ENCODE measurements around the gene EFCAB6.

The EFCAB6 gene

GRCh38 chr22:43624144-43624998 lies 187.7 kb downstream of the EFCAB6 start:
- Histone ChIP-seq H3K4me1 (ENCODE audit: control insufficient read depth in 2 of 2, insufficient read depth in 1 of 2, low read depth in 1 of 2, low read length in 2 of 2) (peaks cover 0 to 2% of the 10 kb centered on the region in 2 donors), H3K9ac (ENCODE audit: low read depth, low read length, poor library complexity) (no peak overlapping the region), H3K4me2 (ENCODE audit: insufficient read depth, low read length, poor library complexity, severe bottlenecking) (no peak overlapping the region), H3K23ac (ENCODE audit: low read depth, low read length, poor library complexity) (no peak overlapping the region), H3K18ac (ENCODE audit: low read length) (peak overlapping the region; percentile 9), H3K9me3 (replicated peaks in 1 of 2; ENCODE audit: control insufficient read depth in 2 of 2, insufficient read depth in 1 of 2, low read depth in 1 of 2, low read length in 2 of 2) (no peaks in the 10 kb centered on the region), H3K36me3 (replicated peaks in 1 of 2; ENCODE audit: control insufficient read depth in 2 of 2, insufficient read depth in 2 of 2, low read length in 2 of 2) (no peaks in the 10 kb centered on the region), H3K79me1 (ENCODE audit: low read depth, low read length) (no peaks in the 10 kb centered on the region), H4K8ac (ENCODE audit: low read depth, low read length) (no peak overlapping the region), H3K27ac (replicated peaks; ENCODE audit: low read length) (no peak overlapping the region), H3K14ac (ENCODE audit: low read length) (no peak overlapping the region), H3K4me3 (ENCODE audit: low read length in 2 of 2) (no peak overlapping the region), H3K4ac (ENCODE audit: low read length) (no peak overlapping the region), H2BK5ac (ENCODE audit: low read length) (no peak overlapping the region), H2BK15ac (ENCODE audit: low read length) (no peak overlapping the region), H4K91ac (ENCODE audit: low read depth, low read length, poor library complexity) (no peak overlapping the region), H2BK12ac (ENCODE audit: low read length) (no peak overlapping the region), H2AFZ (ENCODE audit: low read length) (no peak overlapping the region), H2BK120ac (ENCODE audit: low read depth, low read length) (no peak overlapping the region), H2AK5ac (ENCODE audit: low read depth, low read length) (no peak overlapping the region), H3K27me3 (ENCODE audit: control insufficient read depth in 3 of 3, insufficient read depth in 3 of 3, low read depth in 1 of 3, low read length in 3 of 3) (no peaks in the 10 kb centered on the region)
- DNase-seq (ENCODE audit: low spot score) = no peak
- no CpG with 5 or more reads among the region's 15 CpGs for WGBS, 2 donors (ENCODE audit: extremely low coverage in 2 of 2, insufficient read length in 2 of 2, insufficient replicate concordance in 1 of 2)

- Histone ChIP-seq H3K36me3 (replicated peaks in 1 of 2; ENCODE audit: control insufficient read depth in 2 of 2, insufficient read depth in 2 of 2, low read length in 2 of 2) (no peaks in the 10 kb centered on the region), H3K9ac (ENCODE audit: low read depth, low read length, poor library complexity) (no peak overlapping the region), H3K4ac (ENCODE audit: low read length) (no peak overlapping the region), H3K27ac (replicated peaks; ENCODE audit: low read length) (no peak overlapping the region), H3K14ac (ENCODE audit: low read length) (no peak overlapping the region), H4K8ac (ENCODE audit: low read depth, low read length) (no peak overlapping the region), H3K27me3 (ENCODE audit: control insufficient read depth in 3 of 3, insufficient read depth in 3 of 3, low read depth in 1 of 3, low read length in 3 of 3) (no peaks in the 10 kb centered on the region), H3K23ac (ENCODE audit: low read depth, low read length, poor library complexity) (no peak overlapping the region), H3K9me3 (replicated peaks in 1 of 2; ENCODE audit: control insufficient read depth in 2 of 2, insufficient read depth in 1 of 2, low read depth in 1 of 2, low read length in 2 of 2) (no peaks in the 10 kb centered on the region), H2AFZ (ENCODE audit: low read length) (no peak overlapping the region), H2BK120ac (ENCODE audit: low read depth, low read length) (no peak overlapping the region), H2BK15ac (ENCODE audit: low read length) (no peak overlapping the region), H2BK12ac (ENCODE audit: low read length) (no peak overlapping the region), H3K79me1 (ENCODE audit: low read depth, low read length) (no peaks in the 10 kb centered on the region), H3K4me2 (ENCODE audit: insufficient read depth, low read length, poor library complexity, severe bottlenecking) (no peak overlapping the region), H2BK5ac (ENCODE audit: low read length) (no peak overlapping the region), H2AK5ac (ENCODE audit: low read depth, low read length) (no peak overlapping the region), H3K4me1 (ENCODE audit: control insufficient read depth in 2 of 2, insufficient read depth in 1 of 2, low read depth in 1 of 2, low read length in 2 of 2) (peaks cover 0 to 2% of the 10 kb centered on the region in 2 donors), H3K18ac (ENCODE audit: low read length) (no peak overlapping the region), H3K4me3 (ENCODE audit: low read length in 2 of 2) (no peak overlapping the region), H4K91ac (ENCODE audit: low read depth, low read length, poor library complexity) (no peak overlapping the region)
- DNase-seq (ENCODE audit: low spot score) = no peak
- WGBS, 2 donors (ENCODE audit: extremely low coverage in 2 of 2, insufficient read length in 2 of 2, insufficient replicate concordance in 1 of 2) = no CpG with 5 or more reads among the region's 4 CpGs
Measured at GRCh38 chr22:43622886-43623285, 189.2 kb downstream of the EFCAB6 start.

GRCh38 chr22:43620197-43620596 lies 191.9 kb downstream of the EFCAB6 start:
- WGBS, 2 donors (ENCODE audit: extremely low coverage in 2 of 2, insufficient read length in 2 of 2, insufficient replicate concordance in 1 of 2) = no CpG with 5 or more reads among the region's 3 CpGs
- H3K14ac ChIP-seq (ENCODE audit: low read length) = no peak overlapping the region
- no peaks in the 10 kb centered on the region for H3K4me1 ChIP-seq (ENCODE audit: control insufficient read depth in 2 of 2, insufficient read depth in 1 of 2, low read depth in 1 of 2, low read length in 2 of 2)
- no peak overlapping the region for H4K8ac ChIP-seq (ENCODE audit: low read depth, low read length)
- H3K9ac ChIP-seq (ENCODE audit: low read depth, low read length, poor library complexity) = no peak overlapping the region
- no peak overlapping the region for H2BK120ac ChIP-seq (ENCODE audit: low read depth, low read length)
- H3K27me3 ChIP-seq (ENCODE audit: control insufficient read depth in 3 of 3, insufficient read depth in 3 of 3, low read depth in 1 of 3, low read length in 3 of 3) = no peaks in the 10 kb centered on the region
- no peak overlapping the region for H3K23ac ChIP-seq (ENCODE audit: low read depth, low read length, poor library complexity)
- no peak overlapping the region for H3K4me2 ChIP-seq (ENCODE audit: insufficient read depth, low read length, poor library complexity, severe bottlenecking)
- H2BK5ac ChIP-seq (ENCODE audit: low read length) = no peak overlapping the region
- H2BK12ac ChIP-seq (ENCODE audit: low read length) = no peak overlapping the region
- H3K18ac ChIP-seq (ENCODE audit: low read length) = no peak overlapping the region
- no peak overlapping the region for H2BK15ac ChIP-seq (ENCODE audit: low read length)
- no peak overlapping the region for H2AK5ac ChIP-seq (ENCODE audit: low read depth, low read length)
- H3K36me3 ChIP-seq (replicated peaks in 1 of 2; ENCODE audit: control insufficient read depth in 2 of 2, insufficient read depth in 2 of 2, low read length in 2 of 2) = no peaks in the 10 kb centered on the region
- H3K9me3 ChIP-seq (replicated peaks in 1 of 2; ENCODE audit: control insufficient read depth in 2 of 2, insufficient read depth in 1 of 2, low read depth in 1 of 2, low read length in 2 of 2) = no peaks in the 10 kb centered on the region
- DNase-seq (ENCODE audit: low spot score) = no peak
- H3K4ac ChIP-seq (ENCODE audit: low read length) = no peak overlapping the region
- H3K27ac ChIP-seq (replicated peaks; ENCODE audit: low read length) = no peak overlapping the region
- no peaks in the 10 kb centered on the region for H3K79me1 ChIP-seq (ENCODE audit: low read depth, low read length)
- no peak overlapping the region for H3K4me3 ChIP-seq (ENCODE audit: low read length in 2 of 2)
- H4K91ac ChIP-seq (ENCODE audit: low read depth, low read length, poor library complexity) = no peak overlapping the region
- H2AFZ ChIP-seq (ENCODE audit: low read length) = no peak overlapping the region

- Histone ChIP-seq H3K4me1 (ENCODE audit: control insufficient read depth in 2 of 2, insufficient read depth in 1 of 2, low read depth in 1 of 2, low read length in 2 of 2) (no peaks in the 10 kb centered on the region), H2BK12ac (ENCODE audit: low read length) (no peak overlapping the region), H3K23ac (ENCODE audit: low read depth, low read length, poor library complexity) (no peak overlapping the region), H3K9me3 (replicated peaks in 1 of 2; ENCODE audit: control insufficient read depth in 2 of 2, insufficient read depth in 1 of 2, low read depth in 1 of 2, low read length in 2 of 2) (no peaks in the 10 kb centered on the region), H3K36me3 (replicated peaks in 1 of 2; ENCODE audit: control insufficient read depth in 2 of 2, insufficient read depth in 2 of 2, low read length in 2 of 2) (no peaks in the 10 kb centered on the region), H3K4me2 (ENCODE audit: insufficient read depth, low read length, poor library complexity, severe bottlenecking) (no peak overlapping the region), H3K9ac (ENCODE audit: low read depth, low read length, poor library complexity) (no peak overlapping the region), H3K4me3 (ENCODE audit: low read length in 2 of 2) (no peak overlapping the region), H2BK120ac (ENCODE audit: low read depth, low read length) (no peak overlapping the region), H2BK5ac (ENCODE audit: low read length) (no peak overlapping the region), H3K18ac (ENCODE audit: low read length) (no peak overlapping the region), H3K79me1 (ENCODE audit: low read depth, low read length) (no peaks in the 10 kb centered on the region), H4K8ac (ENCODE audit: low read depth, low read length) (no peak overlapping the region), H3K14ac (ENCODE audit: low read length) (no peak overlapping the region), H3K27ac (replicated peaks; ENCODE audit: low read length) (no peak overlapping the region), H2AK5ac (ENCODE audit: low read depth, low read length) (no peak overlapping the region), H2BK15ac (ENCODE audit: low read length) (no peak overlapping the region), H2AFZ (ENCODE audit: low read length) (no peak overlapping the region), H3K4ac (ENCODE audit: low read length) (no peak overlapping the region), H4K91ac (ENCODE audit: low read depth, low read length, poor library complexity) (no peak overlapping the region), H3K27me3 (ENCODE audit: control insufficient read depth in 3 of 3, insufficient read depth in 3 of 3, low read depth in 1 of 3, low read length in 3 of 3) (no peaks in the 10 kb centered on the region)
- no peak for DNase-seq (ENCODE audit: low spot score)
- WGBS, 2 donors (ENCODE audit: extremely low coverage in 2 of 2, insufficient read length in 2 of 2, insufficient replicate concordance in 1 of 2) = no CpG with 5 or more reads among the region's 4 CpGs
Measured at GRCh38 chr22:43618517-43618916, 193.6 kb downstream of the EFCAB6 start.

All from neuronal stem cell (in vitro differentiated cells).